HCT116 (cell line): ENCODE measurements around the gene UBE2D1. TPM values are rescaled to one million over a fixed set of nuclear protein-coding genes. Genes with fewer than 3 reads are reported as not detected.

ENCODE experiments used
- ATAC-seq: fragments of 200-7000 bp; cut with Tn5 transposase; 2 replicates; pipeline ENCODE4 v1.9.1; 2020; ENCODE audit warnings: mild to moderate bottlenecking, moderate library complexity
- BruUV-seq: library from RNA; stranded (reverse); fragments of 400-500 nt; replicated peaks from 2 replicates; lab custom pipeline; 2021; lab: Mats Ljungman, UMichigan
- CTCF ChIA-PET: fragments of 300-600 bp; sonication (Branson Sonifier 250); formaldehyde crosslinking; loops from one replicate; lab custom pipeline; 2021; ENCODE audit warnings: antibody characterized with exemption; lab: Charles Lee
- POLR2A ChIA-PET: fragments of 300-600, 350-600 bp; sonication (Branson Sonifier 250); formaldehyde crosslinking; loops from one replicate; lab custom pipeline; 2021; ENCODE audit warnings: antibody characterized with exemption; lab: Charles Lee
- RAD21 ChIA-PET, 2 experiments: fragments of 300-600 bp; sonication (Branson Sonifier 250); formaldehyde crosslinking; loops; one replicate each; lab custom pipeline; 2023; ENCODE audit warnings: low total read pairs in 2 of 2; ENCODE audit not compliant: uncharacterized antibody in 2 of 2, unreplicated experiment in 2 of 2, low non-redundant PET in 1 of 2; lab: Charles Lee
- DNase-seq: peaks from one replicate; pipeline ENCODE4 v3.0.0-alpha.2; 2010; ENCODE audit warnings: low read depth, low spot score
- H2AFZ ChIP-seq: fragments of 200-600 bp; shearing (Covaris generic), sonication (generic); 2 replicates; pipeline ENCODE4 v1.6.1; 2017; ENCODE audit warnings: low read depth, mixed run types, mixed read lengths, antibody characterized with exemption, low read length; ENCODE audit not compliant: poor library complexity, severe bottlenecking
- H3K27ac ChIP-seq: 2 replicates; pipeline ENCODE4 v1.5.1; 2012; ENCODE audit warnings: low read depth, low read length
- H3K27me3 ChIP-seq: fragments of 200-600 bp; sonication (generic); 2 replicates; pipeline ENCODE4 v1.6.1; 2016; ENCODE audit warnings: mixed run types, low read length, mixed read lengths; ENCODE audit not compliant: insufficient read depth
- H3K36me3 ChIP-seq, 2 experiments: fragments of 200-500 bp in 1 of 2; fragments of 200-600 bp in 1 of 2; sonication (Bioruptor generic) in 1 of 2; sonication (generic) in 1 of 2; 2 replicates each; pipeline versions ENCODE4 v1.5.1 to v1.6.1; 2014 to 2016; ENCODE audit warnings: low read length in 2 of 2, inconsistent platforms in 1 of 2, mixed read lengths in 1 of 2, mixed run types in 1 of 2; ENCODE audit not compliant: insufficient read depth in 2 of 2, control insufficient read depth in 1 of 2
- H3K4me1 ChIP-seq, 2 experiments: fragments of 200-600 bp in 1 of 2; sonication (generic) in 1 of 2; 2 replicates each; pipeline versions ENCODE4 v1.5.1 to v1.6.1; 2012 to 2017; ENCODE audit warnings: low read length in 2 of 2, inconsistent platforms in 1 of 2, mild to moderate bottlenecking in 1 of 2, mixed read lengths in 1 of 2, mixed run types in 1 of 2, moderate library complexity in 1 of 2; ENCODE audit not compliant: insufficient read depth in 2 of 2, control insufficient read depth in 1 of 2
- H3K4me2 ChIP-seq: fragments of 200-600 bp; sonication (generic); 2 replicates; pipeline ENCODE4 v1.6.1; 2017; ENCODE audit warnings: mixed run types, low read length, mixed read lengths
- H3K4me3 ChIP-seq, 2 experiments: fragments of 200-600 bp in 1 of 2; sonication (generic) in 1 of 2; replicated peaks in 1 of 2; 2 replicates each; pipeline ENCODE4 v1.5.1; 2011 to 2016; ENCODE audit warnings: low read length in 2 of 2, control low read depth in 1 of 2, low read depth in 1 of 2, mild to moderate bottlenecking in 1 of 2, mixed read lengths in 1 of 2, mixed run types in 1 of 2
- H3K79me2 ChIP-seq: fragments of 200-600 bp; sonication (generic); 2 replicates; pipeline ENCODE4 v1.6.1; 2017; ENCODE audit warnings: mild to moderate bottlenecking, mixed run types, low read length, moderate library complexity, mixed read lengths; ENCODE audit not compliant: insufficient read depth
- H3K9ac ChIP-seq: fragments of 200-600 bp; sonication (generic); 2 replicates; pipeline ENCODE4 v1.6.1; 2016; ENCODE audit warnings: low read length, mixed read lengths
- H3K9me2 ChIP-seq: fragments of 200-600 bp; sonication (generic), shearing (Covaris generic); 2 replicates; pipeline ENCODE4 v1.6.1; 2017; ENCODE audit warnings: mixed run types, mild to moderate bottlenecking, moderate library complexity; ENCODE audit not compliant: insufficient read depth
- H3K9me3 ChIP-seq, 2 experiments: fragments of 200-500 bp in 1 of 2; fragments of 200-600 bp in 1 of 2; sonication (Bioruptor generic) in 1 of 2; sonication (generic) in 1 of 2; 2 replicates each; pipeline ENCODE4 v1.6.1; 2014 to 2017; ENCODE audit warnings: low read length in 2 of 2, mixed read lengths in 2 of 2, inconsistent platforms in 1 of 2, low read depth in 1 of 2, mild to moderate bottlenecking in 1 of 2, mixed run types in 1 of 2, moderate library complexity in 1 of 2; ENCODE audit not compliant: control insufficient read depth in 1 of 2, insufficient read depth in 1 of 2
- H4K20me1 ChIP-seq: fragments of 200-600 bp; sonication (generic), shearing (Covaris generic); 2 replicates; pipeline ENCODE4 v1.6.1; 2017; ENCODE audit warnings: mixed run types, mild to moderate bottlenecking, moderate library complexity; ENCODE audit not compliant: insufficient read depth
- CEBPB ChIP-seq: IDR thresholded peaks from 2 replicates; pipeline ENCODE4 v1.6.1; 2012; ENCODE audit warnings: low read depth
- EZH2 ChIP-seq: fragments of 200-600 bp; sonication (generic); IDR thresholded peaks from 2 replicates; pipeline ENCODE4 v1.6.1; 2017; ENCODE audit warnings: antibody characterized with exemption, mixed run types
- EZH2phosphoT487 ChIP-seq: fragments of 200-600 bp; IDR thresholded peaks from 2 replicates; pipeline ENCODE4 v1.6.1; 2018; ENCODE audit warnings: antibody characterized with exemption, borderline replicate concordance
- intact Hi-C: fragments of 100-400 bp; cut with micrococcal nuclease; formaldehyde crosslinking; loops from 2 replicates; pipeline ENCODE4 v1.10.0; 2022
- total RNA-seq: library from RNA; stranded (reverse); gene quantifications from one replicate; pipeline ENCODE4 v1.2.1, GENCODE V29; 2021; ENCODE audit not compliant: unreplicated experiment
- TF ChIP-seq, protein P1 (sequence below): IDR thresholded peaks from 2 replicates; pipeline ENCODE4 v1.6.1; 2012
- TF ChIP-seq, protein P2 (sequence below): IDR thresholded peaks from 2 replicates; pipeline ENCODE4 v1.6.1; 2012; ENCODE audit warnings: low read depth
- TF ChIP-seq, protein P3 (sequence below): IDR thresholded peaks from 2 replicates; pipeline ENCODE4 v1.6.1; 2012

UBE2D1 gene
- total RNA-seq, 1 experiment from 2014 or later, result 15.5 TPM

DNA sequence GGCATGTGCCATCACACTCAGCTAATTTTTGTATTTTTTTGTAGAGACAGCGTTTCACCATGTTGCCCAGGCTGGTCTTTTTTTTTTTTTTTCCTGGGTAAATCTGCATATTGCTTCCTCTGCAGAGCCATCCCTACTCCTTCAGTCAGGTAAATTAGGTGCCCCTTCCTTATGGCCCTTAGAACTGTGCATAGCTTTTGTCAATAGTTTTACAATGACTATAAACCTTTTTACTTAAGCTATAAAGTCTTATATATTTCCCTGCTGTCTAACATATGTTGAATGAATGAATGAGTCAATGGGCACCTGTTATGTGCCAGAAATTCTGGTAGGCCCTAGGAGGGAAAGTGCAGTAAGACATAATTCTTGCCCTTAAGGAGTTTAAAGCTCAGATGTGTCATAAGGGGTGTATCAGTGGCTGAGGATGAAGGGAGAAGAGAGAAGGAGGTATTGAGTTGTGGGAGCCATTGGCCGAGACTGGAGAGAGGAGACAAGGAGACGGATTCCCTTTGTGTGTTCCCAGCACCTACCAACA is 30.6 kb upstream of the UBE2D1 start (continued):
- TF ChIP-seq, protein P1, sequence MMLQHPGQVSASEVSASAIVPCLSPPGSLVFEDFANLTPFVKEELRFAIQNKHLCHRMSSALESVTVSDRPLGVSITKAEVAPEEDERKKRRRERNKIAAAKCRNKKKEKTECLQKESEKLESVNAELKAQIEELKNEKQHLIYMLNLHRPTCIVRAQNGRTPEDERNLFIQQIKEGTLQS, result no peak
- TF ChIP-seq, protein P2, sequence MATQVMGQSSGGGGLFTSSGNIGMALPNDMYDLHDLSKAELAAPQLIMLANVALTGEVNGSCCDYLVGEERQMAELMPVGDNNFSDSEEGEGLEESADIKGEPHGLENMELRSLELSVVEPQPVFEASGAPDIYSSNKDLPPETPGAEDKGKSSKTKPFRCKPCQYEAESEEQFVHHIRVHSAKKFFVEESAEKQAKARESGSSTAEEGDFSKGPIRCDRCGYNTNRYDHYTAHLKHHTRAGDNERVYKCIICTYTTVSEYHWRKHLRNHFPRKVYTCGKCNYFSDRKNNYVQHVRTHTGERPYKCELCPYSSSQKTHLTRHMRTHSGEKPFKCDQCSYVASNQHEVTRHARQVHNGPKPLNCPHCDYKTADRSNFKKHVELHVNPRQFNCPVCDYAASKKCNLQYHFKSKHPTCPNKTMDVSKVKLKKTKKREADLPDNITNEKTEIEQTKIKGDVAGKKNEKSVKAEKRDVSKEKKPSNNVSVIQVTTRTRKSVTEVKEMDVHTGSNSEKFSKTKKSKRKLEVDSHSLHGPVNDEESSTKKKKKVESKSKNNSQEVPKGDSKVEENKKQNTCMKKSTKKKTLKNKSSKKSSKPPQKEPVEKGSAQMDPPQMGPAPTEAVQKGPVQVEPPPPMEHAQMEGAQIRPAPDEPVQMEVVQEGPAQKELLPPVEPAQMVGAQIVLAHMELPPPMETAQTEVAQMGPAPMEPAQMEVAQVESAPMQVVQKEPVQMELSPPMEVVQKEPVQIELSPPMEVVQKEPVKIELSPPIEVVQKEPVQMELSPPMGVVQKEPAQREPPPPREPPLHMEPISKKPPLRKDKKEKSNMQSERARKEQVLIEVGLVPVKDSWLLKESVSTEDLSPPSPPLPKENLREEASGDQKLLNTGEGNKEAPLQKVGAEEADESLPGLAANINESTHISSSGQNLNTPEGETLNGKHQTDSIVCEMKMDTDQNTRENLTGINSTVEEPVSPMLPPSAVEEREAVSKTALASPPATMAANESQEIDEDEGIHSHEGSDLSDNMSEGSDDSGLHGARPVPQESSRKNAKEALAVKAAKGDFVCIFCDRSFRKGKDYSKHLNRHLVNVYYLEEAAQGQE, result no peak
- TF ChIP-seq, protein P3, sequence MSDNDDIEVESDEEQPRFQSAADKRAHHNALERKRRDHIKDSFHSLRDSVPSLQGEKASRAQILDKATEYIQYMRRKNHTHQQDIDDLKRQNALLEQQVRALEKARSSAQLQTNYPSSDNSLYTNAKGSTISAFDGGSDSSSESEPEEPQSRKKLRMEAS, result no peak
- TF ChIP-seq EZH2 (no peak), CEBPB (no peak)

DNA sequence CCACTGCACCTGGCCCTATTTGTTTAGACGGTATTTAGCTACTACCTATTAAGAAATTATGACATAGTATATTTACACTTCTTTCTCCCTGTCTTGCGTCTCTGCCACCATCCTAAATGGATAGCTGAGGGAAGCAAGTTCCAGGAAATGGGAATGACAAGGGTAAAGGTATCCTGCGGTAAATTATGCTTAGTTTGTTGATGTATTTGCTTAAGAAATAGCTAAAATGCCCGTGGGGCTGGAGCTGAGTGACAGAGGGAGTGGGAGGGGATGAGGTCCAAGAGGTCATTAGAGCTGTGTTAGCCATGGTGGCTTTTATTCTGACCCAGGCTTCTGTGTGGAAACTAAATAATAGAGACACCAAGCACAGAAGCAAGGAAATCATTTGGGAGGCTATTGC is 29.0 kb upstream of the UBE2D1 start:
- H3K27ac ChIP-seq, result no peak overlapping the region
- TF ChIP-seq EZH2phosphoT487, result no peak
- TF ChIP-seq, all 23 proteins: peak for 0
- Histone ChIP-seq H3K4me3 (no peak overlapping the region), H3K4me1 (no peaks in the 10 kb centered on the region), H4K20me1 (no peaks in the 10 kb centered on the region), H3K79me2 (no peaks in the 10 kb centered on the region), H3K36me3 (no peaks in the 10 kb centered on the region), H3K4me2 (no peak overlapping the region), H2AFZ (no peak overlapping the region), H3K9me2 (no peaks in the 10 kb centered on the region), H3K9me3 (no peaks in the 10 kb centered on the region), H3K9ac (no peak overlapping the region), H3K27me3 (peaks cover 14% of the 10 kb centered on the region; the same call in 1 of the 2 replicates)
- intact Hi-C loops, result no loop called here
- CTCF ChIA-PET, result interaction anchor here (1.0 to 1.2 kb wide), 2 partner anchors 15 to 79 kb away, joined by 3 read pairs; partner anchors contain the start of gene TFAM
- no peak for ATAC-seq
- no peak for DNase-seq
- POLR2A ChIA-PET, result no interaction called here
- no TSS peak for BruUV-seq
- RAD21 ChIA-PET, result no interaction called here
